Neural crest cell (in vitro differentiated cells): ENCODE measurements around the gene SPINDOC. TPM values are rescaled to one million over a fixed set of nuclear protein-coding genes. Genes with fewer than 3 reads are reported as not detected.
"Not testable (repeated sequence)": the region's sequence is repeated elsewhere in the genome, so short reads cannot be mapped to it uniquely, and the experiment has no call there.

Source experiments
- DNase-seq: peaks from one replicate; pipeline ENCODE4 v3.0.0; 2021; ENCODE audit warnings: low read depth, mixed read lengths, low spot score
- H3K27ac Mint-ChIP-seq: one replicate; pipeline ENCODE4 v1.8.0; 2021; ENCODE audit warnings: mild to moderate bottlenecking, mixed read lengths; ENCODE audit not compliant: unreplicated experiment
- H3K27me3 Mint-ChIP-seq: 2 replicates; pipeline ENCODE4 v1.8.0; 2021; ENCODE audit warnings: low read depth, mild to moderate bottlenecking, mixed read lengths
- H3K36me3 Mint-ChIP-seq: 2 replicates; pipeline ENCODE4 v1.8.0; 2021; ENCODE audit warnings: low read depth, mild to moderate bottlenecking, mixed read lengths
- H3K4me1 Mint-ChIP-seq: 2 replicates; pipeline ENCODE4 v1.8.0; 2021; ENCODE audit warnings: mixed read lengths
- H3K4me3 Mint-ChIP-seq: one replicate; pipeline ENCODE4 v1.8.0; 2021; ENCODE audit warnings: mild to moderate bottlenecking, mixed read lengths
- H3K9me3 Mint-ChIP-seq: 2 replicates; pipeline ENCODE4 v1.8.0; 2021; ENCODE audit warnings: mixed read lengths
- CTCF ChIP-seq: fragments of 200-600 bp; sonication (generic); conservative IDR thresholded peaks from 2 replicates; pipeline ENCODE4 v1.5.0; 2021; ENCODE audit warnings: antibody characterized with exemption, mild to moderate bottlenecking
- total RNA-seq: library from RNA; stranded (reverse); gene quantifications from 2 replicates; pipeline ENCODE4 v1.2.1, GENCODE V29; 2021

Gene SPINDOC
- total RNA-seq, 1 donor from 2014 or later = 104 TPM

- peaks cover 26% of the 10 kb centered on the region for H3K27me3 Mint-ChIP-seq
- peak; percentile 7 for DNase-seq
- H3K36me3 Mint-ChIP-seq = no peaks in the 10 kb centered on the region
- peak overlapping the region; percentile 92 for H3K4me3 Mint-ChIP-seq
- no peak for TF ChIP-seq CTCF
- H3K9me3 Mint-ChIP-seq = no peaks in the 10 kb centered on the region
- H3K27ac Mint-ChIP-seq = no peak overlapping the region
- peaks cover 39% of the 10 kb centered on the region for H3K4me1 Mint-ChIP-seq
These were observed 43.4 kb upstream of the SPINDOC start for GRCh38 chr11:63769714-63770455.

- Mint-ChIP-seq H3K36me3 (no peaks in the 10 kb centered on the region), H3K4me1 (peaks cover 34% of the 10 kb centered on the region), H3K4me3 (peak overlapping the region; percentile 92), H3K27ac (no peak overlapping the region), H3K9me3 (no peaks in the 10 kb centered on the region), H3K27me3 (peaks cover 26% of the 10 kb centered on the region)
- no peak for DNase-seq
- TF ChIP-seq CTCF = no peak
These were observed 42.5 kb upstream of the SPINDOC start for GRCh38 chr11:63770763-63771162.

- H3K4me1 Mint-ChIP-seq = peaks cover 25% of the 10 kb centered on the region
- peak overlapping the region; percentile 29 for H3K27ac Mint-ChIP-seq
- H3K27me3 Mint-ChIP-seq = peaks cover 26% of the 10 kb centered on the region
- peak overlapping the region; percentile 79 for H3K4me3 Mint-ChIP-seq
- not testable (repeated sequence) for DNase-seq, H3K9me3 Mint-ChIP-seq, H3K36me3 Mint-ChIP-seq
These were observed 41.4 kb upstream of the SPINDOC start for GRCh38 chr11:63771741-63772318.

- TF ChIP-seq CTCF = no peak
- peaks cover 10% of the 10 kb centered on the region for H3K4me1 Mint-ChIP-seq
- H3K9me3 Mint-ChIP-seq = no peaks in the 10 kb centered on the region
- H3K27me3 Mint-ChIP-seq = peaks cover 15% of the 10 kb centered on the region
- no peaks in the 10 kb centered on the region for H3K36me3 Mint-ChIP-seq
- H3K4me3 Mint-ChIP-seq = no peak overlapping the region
- no peak for DNase-seq
- no peak overlapping the region for H3K27ac Mint-ChIP-seq
These were observed 38.1 kb upstream of the SPINDOC start for GRCh38 chr11:63775191-63775590.

- no peak for DNase-seq
- no peak overlapping the region for H3K4me3 Mint-ChIP-seq
- H3K36me3 Mint-ChIP-seq = no peaks in the 10 kb centered on the region
- no peaks in the 10 kb centered on the region for H3K9me3 Mint-ChIP-seq
- no peaks in the 10 kb centered on the region for H3K4me1 Mint-ChIP-seq
- no peak overlapping the region for H3K27ac Mint-ChIP-seq
- no peaks in the 10 kb centered on the region for H3K27me3 Mint-ChIP-seq
- no peak for TF ChIP-seq CTCF
These were observed 34.2 kb upstream of the SPINDOC start for GRCh38 chr11:63779039-63779438.

GRCh38 chr11:63782749-63783148, 30.5 kb upstream of the SPINDOC start:
- H3K4me1 Mint-ChIP-seq = no peaks in the 10 kb centered on the region
- TF ChIP-seq CTCF = no peak
- no peaks in the 10 kb centered on the region for H3K36me3 Mint-ChIP-seq
- DNase-seq = no peak
- no peak overlapping the region for H3K27ac Mint-ChIP-seq
- H3K4me3 Mint-ChIP-seq = no peak overlapping the region
- no peaks in the 10 kb centered on the region for H3K9me3 Mint-ChIP-seq
- no peaks in the 10 kb centered on the region for H3K27me3 Mint-ChIP-seq
